Measurements from ENCODE around the gene CPA1.

CPA1 gene

DNA sequence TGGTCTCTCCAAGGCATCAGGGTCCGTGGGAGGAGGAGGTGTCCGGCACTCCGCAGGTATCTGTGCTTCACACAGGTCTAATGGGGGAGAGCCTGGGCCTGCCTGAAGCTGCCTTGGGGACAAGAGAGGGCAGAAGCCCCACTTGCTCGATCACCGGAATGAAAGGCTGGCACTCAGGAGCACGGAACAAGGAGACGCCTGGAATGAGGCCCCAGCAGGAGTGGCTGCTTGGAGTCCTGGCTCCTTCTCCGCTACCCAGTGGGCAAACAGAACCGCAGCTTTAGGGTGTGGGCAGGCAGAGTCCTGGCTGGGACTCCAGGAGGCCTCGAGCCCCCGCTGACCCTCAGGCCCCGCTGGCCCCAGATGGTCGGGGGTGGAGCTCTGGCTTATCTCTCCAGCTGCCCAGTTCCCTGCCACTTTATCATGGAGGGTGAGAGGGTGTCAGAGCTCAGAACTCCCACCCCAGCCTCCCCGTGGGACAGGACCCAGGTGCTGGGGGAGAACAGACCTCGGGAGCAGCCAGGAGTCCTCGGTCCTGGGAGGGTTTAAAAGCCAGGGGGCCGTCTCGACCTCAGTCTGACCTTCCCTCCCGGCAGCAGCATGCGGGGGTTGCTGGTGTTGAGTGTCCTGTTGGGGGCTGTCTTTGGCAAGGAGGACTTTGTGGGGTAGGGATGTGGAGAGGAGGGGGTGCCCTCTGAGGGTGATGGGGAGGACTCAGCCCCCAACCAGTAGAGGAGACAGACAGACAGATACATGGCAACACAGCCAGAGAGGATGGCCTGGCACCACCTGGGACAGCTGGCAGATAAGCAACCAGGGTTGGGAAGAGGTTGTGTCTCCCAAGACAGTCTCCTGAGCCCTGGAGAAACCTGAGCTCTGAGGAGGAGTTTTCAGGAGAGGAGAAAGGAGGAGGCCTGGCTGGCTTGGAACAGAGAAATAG, at the start of gene CPA1:
CPA1 (plus strand) TSS at position 574 of the 940 bp plus-strand sequence; CDS start at position 601, 27 bp downstream.
- DNase-seq, result no peak

DNA sequence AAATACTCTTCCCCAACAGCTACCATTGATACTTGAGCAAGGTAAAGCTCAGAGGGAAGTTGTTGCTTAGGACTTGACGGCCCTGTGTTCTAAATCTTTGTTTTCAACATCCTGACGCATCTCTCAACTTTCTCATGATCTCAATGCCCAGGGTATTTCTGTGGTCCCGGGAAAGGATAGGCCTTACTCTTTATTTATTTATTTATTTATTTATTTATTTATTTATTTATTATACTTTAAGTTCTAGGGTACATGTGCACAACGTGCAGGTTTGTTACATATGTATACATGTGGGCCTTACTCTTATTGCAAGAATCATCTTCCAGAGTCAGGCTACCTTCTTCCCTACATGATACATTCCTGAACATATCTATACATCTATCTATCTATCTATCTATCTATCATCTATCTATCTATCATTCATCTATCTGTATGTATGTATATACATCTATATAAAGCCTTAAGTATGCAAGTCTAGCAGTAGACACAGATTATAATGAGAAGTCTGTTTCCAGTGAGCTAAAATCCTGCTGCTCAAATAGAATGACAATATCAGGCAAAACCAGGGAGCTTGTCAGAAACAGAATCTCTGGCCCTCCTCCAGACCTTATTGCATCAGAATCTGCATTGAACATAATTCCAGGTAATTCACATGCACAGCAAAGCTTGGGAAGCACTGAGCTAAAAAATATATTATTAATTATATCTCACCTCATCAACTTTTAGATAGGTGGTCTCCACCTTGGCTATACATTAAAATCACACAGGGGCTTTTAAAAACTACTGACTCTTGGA, 47.8 kb upstream of the CPA1 start:
- no peak for DNase-seq

GRCh38 chr7:130333832-130334231, 46.5 kb upstream of the CPA1 start:
- DNase-seq, result no peak

DNA sequence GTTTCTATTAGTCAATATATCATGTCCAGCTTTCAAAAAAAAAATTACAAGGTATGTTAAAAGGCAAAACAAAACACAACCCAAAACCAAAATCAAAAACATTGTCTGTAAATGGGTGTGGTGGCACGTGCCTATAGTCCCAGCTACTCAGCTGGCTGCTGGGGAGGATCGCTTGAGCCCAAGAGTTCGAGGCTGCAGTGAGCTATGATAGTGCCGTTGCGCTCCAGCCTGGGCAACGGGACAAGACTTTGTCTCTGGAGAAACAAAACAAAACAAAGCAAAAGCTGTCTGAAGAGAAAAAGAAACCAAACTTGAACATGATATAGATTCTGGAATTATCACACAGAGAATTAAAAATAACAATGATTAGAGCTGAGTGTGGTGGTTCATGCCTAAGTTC, 46.0 kb upstream of the CPA1 start:
- no peak for DNase-seq

- no peak for DNase-seq
These were observed 42.8 kb upstream of the CPA1 start for GRCh38 chr7:130337410-130337971.

- DNase-seq, result no peak
These were observed 42.1 kb upstream of the CPA1 start for GRCh38 chr7:130338233-130338632.

DNA sequence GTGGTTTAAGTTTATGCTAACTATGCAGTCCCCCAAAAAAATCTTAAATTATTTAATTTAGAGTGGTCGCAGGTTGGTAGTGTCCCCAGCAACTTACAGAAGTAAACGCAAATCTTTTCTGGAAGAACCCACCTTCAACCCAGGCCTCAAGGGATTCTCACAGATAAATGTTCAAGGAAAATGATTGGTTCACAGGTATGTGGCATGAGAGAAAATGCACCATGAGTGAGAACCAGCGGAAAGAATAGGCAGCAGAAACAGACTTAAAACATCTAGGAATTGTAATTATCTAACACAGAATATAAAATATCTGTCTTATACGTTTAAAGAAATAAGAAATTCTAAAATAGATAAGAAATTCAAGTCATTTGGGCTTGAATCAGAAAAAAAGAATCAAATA, 38.4 kb upstream of the CPA1 start:
- no peak for DNase-seq

DNA sequence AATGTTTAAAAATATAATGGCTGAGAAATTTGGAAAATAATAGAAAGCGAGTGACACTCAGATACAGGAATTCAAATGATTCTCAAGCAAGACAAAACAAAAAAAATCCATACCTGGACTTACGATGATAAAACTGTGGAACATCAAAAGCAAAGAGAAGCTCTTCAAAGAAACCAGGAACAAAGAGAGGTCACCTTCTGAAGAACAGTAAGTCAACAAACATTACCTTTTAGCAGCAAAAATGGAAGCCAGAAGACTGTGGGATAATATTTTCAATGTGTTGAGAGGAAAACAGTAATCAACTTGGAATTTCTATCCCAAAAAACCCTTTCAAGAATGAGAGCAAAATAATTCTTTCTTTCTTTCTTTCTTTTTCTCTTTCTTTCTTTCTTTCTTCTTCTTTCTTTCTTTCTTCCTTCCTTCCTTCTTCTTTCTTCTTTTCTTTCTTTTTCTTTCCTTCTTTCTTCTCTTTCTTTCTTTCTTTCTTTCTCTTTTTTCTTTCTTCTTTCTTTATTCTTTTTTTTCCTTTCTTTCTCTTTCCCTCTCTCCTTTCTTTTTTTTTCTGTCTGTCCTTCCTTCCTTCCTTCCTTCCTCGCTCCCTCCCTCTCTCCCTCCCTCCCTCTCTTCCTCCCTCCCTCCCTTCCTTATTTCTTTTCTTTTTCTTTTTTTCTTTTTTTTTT, 37.5 kb upstream of the CPA1 start:
- DNase-seq, result no peak

GRCh38 chr7:130344271-130344866, 35.9 kb upstream of the CPA1 start, which contains the start of gene CPA5:
Gene CPA5 (plus strand): TSS chr7:130344816. CDS start chr7:130346486, 1,670 bp downstream.
- no peak for DNase-seq

GRCh38 chr7:130345136-130345535, 35.2 kb upstream of the CPA1 start:
- no peak for DNase-seq

DNA sequence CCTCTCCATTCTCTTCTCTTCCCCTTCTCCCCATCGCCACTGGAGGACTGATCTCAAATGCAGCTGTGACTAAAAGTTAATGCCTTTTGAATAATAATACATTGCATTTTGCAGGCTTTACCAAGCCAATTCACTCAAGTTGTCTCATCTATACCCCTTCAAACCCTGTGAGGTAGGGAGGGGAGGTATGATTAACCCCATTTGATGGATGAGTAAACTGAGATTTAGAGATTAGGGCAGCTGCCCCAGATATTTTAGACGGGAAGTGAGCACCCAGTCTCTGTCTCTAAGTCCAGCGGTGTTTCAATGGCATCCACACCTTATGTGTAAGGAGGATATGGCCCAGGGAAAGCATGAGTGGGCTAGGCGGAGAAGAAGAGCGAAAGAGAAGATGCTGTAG, 34.6 kb upstream of the CPA1 start:
- DNase-seq, result no peak

GRCh38 chr7:130346177-130346905, 34.0 kb upstream of the CPA1 start:
- no peak for DNase-seq

GRCh38 chr7:130346941-130347340, 33.4 kb upstream of the CPA1 start:
- DNase-seq, result no peak

DNA sequence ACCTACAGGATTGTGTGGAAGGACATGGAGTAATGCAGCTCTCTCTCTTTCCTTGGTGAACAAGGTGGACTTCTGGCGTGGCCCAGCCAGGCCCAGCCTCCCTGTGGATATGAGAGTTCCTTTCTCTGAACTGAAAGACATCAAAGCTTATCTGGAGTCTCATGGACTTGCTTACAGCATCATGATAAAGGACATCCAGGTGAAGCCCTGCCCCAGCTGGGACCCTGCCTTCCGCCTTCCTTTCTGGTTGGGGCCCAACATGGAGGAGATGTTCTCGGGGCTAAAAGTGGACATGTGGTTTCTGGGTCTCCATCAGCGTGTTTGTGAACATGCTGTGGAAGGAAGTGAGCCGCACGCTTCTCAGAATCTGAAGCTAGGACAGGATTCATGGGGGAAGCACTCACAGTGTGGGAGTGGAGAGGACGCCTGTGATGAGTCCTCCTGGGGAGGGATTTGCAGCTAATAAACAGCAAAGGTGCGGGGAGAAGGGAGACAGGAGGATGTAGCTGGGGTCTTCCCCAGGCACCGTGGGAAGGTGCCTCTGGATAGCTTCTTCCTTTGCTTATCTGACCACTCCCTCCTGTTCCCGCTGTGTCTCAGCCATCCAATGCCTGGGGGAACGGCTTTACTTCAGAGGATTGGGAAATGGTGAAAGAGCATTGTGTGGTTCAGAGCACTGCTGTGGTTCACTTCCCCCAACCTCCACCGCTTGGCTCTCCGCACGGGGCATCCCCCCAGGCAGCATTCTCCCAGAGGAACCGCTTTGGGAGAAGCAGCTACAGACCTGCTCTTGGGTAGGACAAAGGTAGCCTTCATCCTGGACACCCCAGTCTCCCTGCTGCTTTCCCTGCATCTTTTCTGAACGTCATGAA, 30.1 kb upstream of the CPA1 start:
- DNase-seq, result no peak

DNA sequence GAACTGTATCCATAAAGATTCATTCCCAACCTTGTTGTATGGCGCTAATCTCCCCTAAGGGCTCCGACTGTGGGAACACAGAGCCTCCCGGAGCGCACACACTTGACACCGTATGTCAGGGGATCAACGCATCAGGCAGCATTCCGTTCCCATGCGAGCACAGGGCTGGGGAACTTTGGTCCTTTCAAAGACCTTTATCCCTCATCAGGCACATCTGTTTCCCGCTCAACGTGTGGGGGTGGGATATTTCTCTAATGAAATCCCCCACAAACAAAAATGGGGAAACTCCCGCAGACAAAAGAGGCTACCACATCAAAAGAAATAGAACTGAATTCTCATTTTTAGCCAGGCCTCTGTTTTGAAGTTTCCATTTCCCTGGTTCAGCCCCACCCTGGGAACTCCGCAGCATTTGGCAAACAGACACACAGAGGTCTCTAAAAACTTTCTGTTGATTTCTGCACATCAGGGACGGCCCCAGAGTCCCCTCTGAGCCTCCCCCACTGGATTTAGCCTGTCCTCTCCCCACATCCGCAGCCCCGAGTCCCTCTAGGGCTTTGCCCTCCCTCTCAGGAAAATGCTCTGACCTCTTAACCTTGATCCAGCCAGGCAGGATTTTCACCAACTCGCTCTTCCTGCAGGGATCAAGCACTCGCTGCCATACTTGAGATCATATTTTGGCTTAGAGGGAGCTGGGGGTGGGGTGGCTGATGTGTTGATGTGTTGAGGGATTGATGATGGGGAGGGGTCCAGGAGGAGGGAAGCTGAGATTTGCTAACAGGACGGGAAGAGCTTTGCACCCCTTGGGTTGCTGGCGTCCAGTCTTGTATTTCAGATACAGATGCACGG, 29.1 kb upstream of the CPA1 start:
- no peak for DNase-seq

GRCh38 chr7:130351791-130352090, 28.6 kb upstream of the CPA1 start:
- no peak for DNase-seq

- no peak for DNase-seq
These were observed 27.9 kb upstream of the CPA1 start for GRCh38 chr7:130352194-130353074.

DNA sequence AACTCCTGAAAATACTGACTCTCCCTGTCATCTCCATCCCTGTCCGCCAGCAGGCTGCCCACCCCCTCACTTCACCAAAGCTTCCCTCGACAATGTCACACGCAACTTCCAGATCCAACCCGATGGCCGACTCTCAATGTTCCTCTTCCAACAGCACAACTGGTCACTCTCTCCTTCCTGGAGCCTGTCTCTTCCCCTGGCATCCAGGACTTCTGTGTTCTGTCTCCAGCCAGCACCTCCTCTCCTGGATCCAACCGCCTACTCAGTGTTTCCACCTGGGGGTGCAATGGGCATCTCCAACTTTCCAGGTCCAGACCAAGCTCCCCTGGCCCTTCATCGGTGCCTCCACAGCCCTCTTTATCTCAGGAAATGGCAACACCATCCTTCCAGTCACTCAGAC, 27.1 kb upstream of the CPA1 start:
- no peak for DNase-seq
